ENCODE results near the gene ST7. TPM values are rescaled to one million over a fixed set of nuclear protein-coding genes. Genes with fewer than 3 reads are reported as not detected.

The ST7 gene
- total RNA-seq, 1 experiment from 2014 or later: 12.4 TPM

GRCh38 chr7:117230276-117231046 lies 277.2 kb downstream of the ST7 start (continued):
- TF ChIP-seq PREB (CRISPR knock-in tag; IDR thresholded peaks at IDR 0.05; ENCODE audit: borderline replicate concordance): no peak
- TF ChIP-seq, protein P1, sequence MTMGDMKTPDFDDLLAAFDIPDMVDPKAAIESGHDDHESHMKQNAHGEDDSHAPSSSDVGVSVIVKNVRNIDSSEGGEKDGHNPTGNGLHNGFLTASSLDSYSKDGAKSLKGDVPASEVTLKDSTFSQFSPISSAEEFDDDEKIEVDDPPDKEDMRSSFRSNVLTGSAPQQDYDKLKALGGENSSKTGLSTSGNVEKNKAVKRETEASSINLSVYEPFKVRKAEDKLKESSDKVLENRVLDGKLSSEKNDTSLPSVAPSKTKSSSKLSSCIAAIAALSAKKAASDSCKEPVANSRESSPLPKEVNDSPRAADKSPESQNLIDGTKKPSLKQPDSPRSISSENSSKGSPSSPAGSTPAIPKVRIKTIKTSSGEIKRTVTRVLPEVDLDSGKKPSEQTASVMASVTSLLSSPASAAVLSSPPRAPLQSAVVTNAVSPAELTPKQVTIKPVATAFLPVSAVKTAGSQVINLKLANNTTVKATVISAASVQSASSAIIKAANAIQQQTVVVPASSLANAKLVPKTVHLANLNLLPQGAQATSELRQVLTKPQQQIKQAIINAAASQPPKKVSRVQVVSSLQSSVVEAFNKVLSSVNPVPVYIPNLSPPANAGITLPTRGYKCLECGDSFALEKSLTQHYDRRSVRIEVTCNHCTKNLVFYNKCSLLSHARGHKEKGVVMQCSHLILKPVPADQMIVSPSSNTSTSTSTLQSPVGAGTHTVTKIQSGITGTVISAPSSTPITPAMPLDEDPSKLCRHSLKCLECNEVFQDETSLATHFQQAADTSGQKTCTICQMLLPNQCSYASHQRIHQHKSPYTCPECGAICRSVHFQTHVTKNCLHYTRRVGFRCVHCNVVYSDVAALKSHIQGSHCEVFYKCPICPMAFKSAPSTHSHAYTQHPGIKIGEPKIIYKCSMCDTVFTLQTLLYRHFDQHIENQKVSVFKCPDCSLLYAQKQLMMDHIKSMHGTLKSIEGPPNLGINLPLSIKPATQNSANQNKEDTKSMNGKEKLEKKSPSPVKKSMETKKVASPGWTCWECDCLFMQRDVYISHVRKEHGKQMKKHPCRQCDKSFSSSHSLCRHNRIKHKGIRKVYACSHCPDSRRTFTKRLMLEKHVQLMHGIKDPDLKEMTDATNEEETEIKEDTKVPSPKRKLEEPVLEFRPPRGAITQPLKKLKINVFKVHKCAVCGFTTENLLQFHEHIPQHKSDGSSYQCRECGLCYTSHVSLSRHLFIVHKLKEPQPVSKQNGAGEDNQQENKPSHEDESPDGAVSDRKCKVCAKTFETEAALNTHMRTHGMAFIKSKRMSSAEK (CRISPR knock-in tag; IDR thresholded peaks at IDR 0.05; ENCODE audit: borderline replicate concordance): no peak

- peaks cover 5% of the 10 kb centered on the region for H3K4me1 Mint-ChIP-seq
- TF ChIP-seq KAT7 (CRISPR knock-in tag; IDR thresholded peaks at IDR 0.05; ENCODE audit: borderline replicate concordance) (no peak), CREM (CRISPR knock-in tag; IDR thresholded peaks at IDR 0.05) (no peak), ZBTB43 (CRISPR knock-in tag; IDR thresholded peaks at IDR 0.05) (no peak), ZNF416 (CRISPR knock-in tag; IDR thresholded peaks at IDR 0.05) (no peak), ETV6 (CRISPR knock-in tag; IDR thresholded peaks at IDR 0.05) (no peak), JUN (CRISPR knock-in tag; IDR thresholded peaks at IDR 0.05) (no peak), TEAD4 (CRISPR knock-in tag; IDR thresholded peaks at IDR 0.05) (no peak), NR2C2 (CRISPR knock-in tag; IDR thresholded peaks at IDR 0.05) (no peak), RORB (CRISPR knock-in tag; IDR thresholded peaks at IDR 0.05) (no peak), ZNF121 (CRISPR knock-in tag; IDR thresholded peaks at IDR 0.05) (no peak), NR3C1 (CRISPR knock-in tag; conservative IDR thresholded peaks at IDR 0.05; ENCODE audit: low read depth) (no peak), ELF4 (CRISPR knock-in tag; IDR thresholded peaks at IDR 0.05; ENCODE audit: low read depth) (no peak)
- TF ChIP-seq, protein P2, sequence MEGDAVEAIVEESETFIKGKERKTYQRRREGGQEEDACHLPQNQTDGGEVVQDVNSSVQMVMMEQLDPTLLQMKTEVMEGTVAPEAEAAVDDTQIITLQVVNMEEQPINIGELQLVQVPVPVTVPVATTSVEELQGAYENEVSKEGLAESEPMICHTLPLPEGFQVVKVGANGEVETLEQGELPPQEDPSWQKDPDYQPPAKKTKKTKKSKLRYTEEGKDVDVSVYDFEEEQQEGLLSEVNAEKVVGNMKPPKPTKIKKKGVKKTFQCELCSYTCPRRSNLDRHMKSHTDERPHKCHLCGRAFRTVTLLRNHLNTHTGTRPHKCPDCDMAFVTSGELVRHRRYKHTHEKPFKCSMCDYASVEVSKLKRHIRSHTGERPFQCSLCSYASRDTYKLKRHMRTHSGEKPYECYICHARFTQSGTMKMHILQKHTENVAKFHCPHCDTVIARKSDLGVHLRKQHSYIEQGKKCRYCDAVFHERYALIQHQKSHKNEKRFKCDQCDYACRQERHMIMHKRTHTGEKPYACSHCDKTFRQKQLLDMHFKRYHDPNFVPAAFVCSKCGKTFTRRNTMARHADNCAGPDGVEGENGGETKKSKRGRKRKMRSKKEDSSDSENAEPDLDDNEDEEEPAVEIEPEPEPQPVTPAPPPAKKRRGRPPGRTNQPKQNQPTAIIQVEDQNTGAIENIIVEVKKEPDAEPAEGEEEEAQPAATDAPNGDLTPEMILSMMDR (IDR thresholded peaks at IDR 0.05): no peak
- TF ChIP-seq, protein P3, sequence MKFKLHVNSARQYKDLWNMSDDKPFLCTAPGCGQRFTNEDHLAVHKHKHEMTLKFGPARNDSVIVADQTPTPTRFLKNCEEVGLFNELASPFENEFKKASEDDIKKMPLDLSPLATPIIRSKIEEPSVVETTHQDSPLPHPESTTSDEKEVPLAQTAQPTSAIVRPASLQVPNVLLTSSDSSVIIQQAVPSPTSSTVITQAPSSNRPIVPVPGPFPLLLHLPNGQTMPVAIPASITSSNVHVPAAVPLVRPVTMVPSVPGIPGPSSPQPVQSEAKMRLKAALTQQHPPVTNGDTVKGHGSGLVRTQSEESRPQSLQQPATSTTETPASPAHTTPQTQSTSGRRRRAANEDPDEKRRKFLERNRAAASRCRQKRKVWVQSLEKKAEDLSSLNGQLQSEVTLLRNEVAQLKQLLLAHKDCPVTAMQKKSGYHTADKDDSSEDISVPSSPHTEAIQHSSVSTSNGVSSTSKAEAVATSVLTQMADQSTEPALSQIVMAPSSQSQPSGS (CRISPR knock-in tag; IDR thresholded peaks at IDR 0.05; ENCODE audit: borderline replicate concordance, low read depth): no peak
- TF ChIP-seq, protein P4, sequence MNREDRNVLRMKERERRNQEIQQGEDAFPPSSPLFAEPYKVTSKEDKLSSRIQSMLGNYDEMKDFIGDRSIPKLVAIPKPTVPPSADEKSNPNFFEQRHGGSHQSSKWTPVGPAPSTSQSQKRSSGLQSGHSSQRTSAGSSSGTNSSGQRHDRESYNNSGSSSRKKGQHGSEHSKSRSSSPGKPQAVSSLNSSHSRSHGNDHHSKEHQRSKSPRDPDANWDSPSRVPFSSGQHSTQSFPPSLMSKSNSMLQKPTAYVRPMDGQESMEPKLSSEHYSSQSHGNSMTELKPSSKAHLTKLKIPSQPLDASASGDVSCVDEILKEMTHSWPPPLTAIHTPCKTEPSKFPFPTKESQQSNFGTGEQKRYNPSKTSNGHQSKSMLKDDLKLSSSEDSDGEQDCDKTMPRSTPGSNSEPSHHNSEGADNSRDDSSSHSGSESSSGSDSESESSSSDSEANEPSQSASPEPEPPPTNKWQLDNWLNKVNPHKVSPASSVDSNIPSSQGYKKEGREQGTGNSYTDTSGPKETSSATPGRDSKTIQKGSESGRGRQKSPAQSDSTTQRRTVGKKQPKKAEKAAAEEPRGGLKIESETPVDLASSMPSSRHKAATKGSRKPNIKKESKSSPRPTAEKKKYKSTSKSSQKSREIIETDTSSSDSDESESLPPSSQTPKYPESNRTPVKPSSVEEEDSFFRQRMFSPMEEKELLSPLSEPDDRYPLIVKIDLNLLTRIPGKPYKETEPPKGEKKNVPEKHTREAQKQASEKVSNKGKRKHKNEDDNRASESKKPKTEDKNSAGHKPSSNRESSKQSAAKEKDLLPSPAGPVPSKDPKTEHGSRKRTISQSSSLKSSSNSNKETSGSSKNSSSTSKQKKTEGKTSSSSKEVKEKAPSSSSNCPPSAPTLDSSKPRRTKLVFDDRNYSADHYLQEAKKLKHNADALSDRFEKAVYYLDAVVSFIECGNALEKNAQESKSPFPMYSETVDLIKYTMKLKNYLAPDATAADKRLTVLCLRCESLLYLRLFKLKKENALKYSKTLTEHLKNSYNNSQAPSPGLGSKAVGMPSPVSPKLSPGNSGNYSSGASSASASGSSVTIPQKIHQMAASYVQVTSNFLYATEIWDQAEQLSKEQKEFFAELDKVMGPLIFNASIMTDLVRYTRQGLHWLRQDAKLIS (CRISPR knock-in tag; IDR thresholded peaks at IDR 0.05; ENCODE audit: borderline replicate concordance): no peak
- DNase-seq (ENCODE audit: low spot score) (no peak), ATAC-seq (no peak)
- POLR2A ChIA-PET: no interaction called here
- H3K9me3 Mint-ChIP-seq: peaks cover 7% of the 10 kb centered on the region; the same call in 1 of the 2 replicates
- H3K27me3 Mint-ChIP-seq (ENCODE audit: low read depth): peaks cover 2% of the 10 kb centered on the region; the same call in 1 of the 2 replicates
- H3K36me3 Mint-ChIP-seq: no peaks in the 10 kb centered on the region
- CTCF ChIA-PET: interaction anchor here (1.2 kb wide), 1 partner anchor 18 kb away, joined by 5 read pairs; no protein-coding TSS in a partner anchor
- no peak overlapping the region for H3K4me3 Mint-ChIP-seq
- H3K27ac Mint-ChIP-seq: no peak overlapping the region
These were observed 277.7 kb downstream of the ST7 start for GRCh38 chr7:117231047-117231359.

Measured in WTC11 (cell line).